ENCODE data around the gene TMEM161B. TPM values are rescaled to one million over a fixed set of nuclear protein-coding genes. Genes with fewer than 3 reads are reported as not detected.

TMEM161B gene
- total RNA-seq, 6 donors from 2014 or later = 8.5 to 35.5 (median 13.8) TPM

DNA sequence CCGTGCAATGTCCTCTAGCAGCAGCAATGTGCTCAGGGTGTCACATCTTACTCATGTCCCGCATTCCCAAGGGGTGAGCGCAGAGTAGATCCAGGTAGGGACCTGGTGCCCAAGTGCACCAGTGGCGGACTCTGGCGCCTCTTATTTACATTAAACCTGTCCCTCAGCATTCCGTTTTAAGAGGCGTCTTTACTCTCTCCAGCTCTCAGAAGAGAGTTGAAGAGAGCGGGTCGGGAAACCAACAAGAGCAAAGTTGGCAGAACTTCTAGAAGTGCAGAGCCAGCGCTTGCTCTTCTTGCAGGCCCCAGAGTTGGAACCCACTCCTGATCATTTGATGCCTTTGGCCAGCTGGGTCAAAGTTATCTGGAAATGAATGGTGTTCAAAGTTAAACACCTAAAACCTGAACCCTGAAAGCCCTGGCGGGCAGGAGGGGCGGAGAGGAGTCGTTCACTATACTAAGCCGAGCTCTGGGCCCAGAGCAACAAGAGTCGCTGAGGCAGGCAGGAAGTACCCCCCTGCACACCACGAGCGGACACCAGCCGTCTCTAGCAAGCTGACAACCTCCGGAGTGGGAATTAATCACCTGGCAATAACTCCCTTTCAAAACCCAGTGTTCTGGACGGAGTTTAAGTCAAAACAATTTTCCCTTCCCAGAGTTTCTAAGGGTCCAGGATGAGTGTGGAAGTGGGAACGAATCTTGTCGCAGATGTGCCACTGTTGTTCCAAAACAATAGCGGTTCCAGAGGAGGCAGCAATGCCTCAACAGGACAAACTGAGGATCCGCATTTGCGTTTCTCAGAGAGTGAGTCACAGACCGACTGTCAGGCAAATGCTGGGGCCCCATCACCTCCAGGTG, 122.8 kb downstream of the TMEM161B start:
- WGBS, 2 donors = 9 to 18% methylated on average over 23 to 26 of the region's 26 CpGs

DNA sequence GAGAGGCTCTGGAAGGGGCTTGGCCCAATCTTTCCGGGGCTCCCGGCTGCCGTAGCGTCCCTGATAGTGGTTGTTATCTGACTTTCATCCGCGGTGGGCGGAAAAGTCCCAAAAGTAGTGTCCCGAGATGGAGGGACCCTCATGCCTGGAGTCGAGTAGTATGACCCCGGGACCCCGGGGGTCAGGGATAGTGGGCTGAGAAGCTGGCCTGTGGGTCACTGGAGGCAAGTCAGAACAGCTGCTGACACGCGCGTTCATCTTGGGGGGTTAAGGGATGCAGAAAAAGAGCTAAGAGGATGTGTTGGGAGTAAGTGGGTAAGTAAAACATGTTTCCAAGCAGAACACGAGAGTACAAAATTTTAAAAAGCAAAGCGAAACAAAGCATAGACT, 123.4 kb downstream of the TMEM161B start:
- peaks cover 16 to 56% (median 31%) of the 10 kb centered on the region in 4 donors for H3K4me1 ChIP-seq
- H3K9me3 ChIP-seq = no peaks in the 10 kb centered on the region
- TF ChIP-seq POLR2A (IDR thresholded peaks at IDR 0.05) (no peak), POLR2AphosphoS5 (IDR thresholded peaks at IDR 0.05) (no peak), EP300 (IDR thresholded peaks at IDR 0.05) (no peak)
- TF ChIP-seq, protein P1, sequence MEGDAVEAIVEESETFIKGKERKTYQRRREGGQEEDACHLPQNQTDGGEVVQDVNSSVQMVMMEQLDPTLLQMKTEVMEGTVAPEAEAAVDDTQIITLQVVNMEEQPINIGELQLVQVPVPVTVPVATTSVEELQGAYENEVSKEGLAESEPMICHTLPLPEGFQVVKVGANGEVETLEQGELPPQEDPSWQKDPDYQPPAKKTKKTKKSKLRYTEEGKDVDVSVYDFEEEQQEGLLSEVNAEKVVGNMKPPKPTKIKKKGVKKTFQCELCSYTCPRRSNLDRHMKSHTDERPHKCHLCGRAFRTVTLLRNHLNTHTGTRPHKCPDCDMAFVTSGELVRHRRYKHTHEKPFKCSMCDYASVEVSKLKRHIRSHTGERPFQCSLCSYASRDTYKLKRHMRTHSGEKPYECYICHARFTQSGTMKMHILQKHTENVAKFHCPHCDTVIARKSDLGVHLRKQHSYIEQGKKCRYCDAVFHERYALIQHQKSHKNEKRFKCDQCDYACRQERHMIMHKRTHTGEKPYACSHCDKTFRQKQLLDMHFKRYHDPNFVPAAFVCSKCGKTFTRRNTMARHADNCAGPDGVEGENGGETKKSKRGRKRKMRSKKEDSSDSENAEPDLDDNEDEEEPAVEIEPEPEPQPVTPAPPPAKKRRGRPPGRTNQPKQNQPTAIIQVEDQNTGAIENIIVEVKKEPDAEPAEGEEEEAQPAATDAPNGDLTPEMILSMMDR (IDR thresholded peaks at IDR 0.05) = no peak
- WGBS, 2 donors = 13 to 20% methylated on average over 16 of the region's 16 CpGs
- H3K27ac ChIP-seq = peak overlapping the region; percentile 53 to 78 (median 73)
- no peak for ATAC-seq (ENCODE audit: low FRiP score in 2 of 2)
- peaks cover 0 to 5% (median 0%) of the 10 kb centered on the region in 4 donors for H3K27me3 ChIP-seq
- H3K36me3 ChIP-seq = no peaks in the 10 kb centered on the region
- no peak for DNase-seq
- H3K4me3 ChIP-seq = peak overlapping the region in 3 of 4 donors; percentile 11 to 38 (median 20)

More for the DNA sequence above, 122.8 kb downstream of the TMEM161B start:
- ATAC-seq (ENCODE audit: low FRiP score in 2 of 2) = peak in 1 of 2 donors; percentile 77
- H3K9me3 ChIP-seq = peaks cover 0 to 3% (median 1%) of the 10 kb centered on the region in 4 donors
- peak overlapping the region in 3 of 4 donors; percentile 11 to 38 (median 20) for H3K4me3 ChIP-seq
- peak overlapping the region; percentile 53 to 78 (median 73) for H3K27ac ChIP-seq
- H3K36me3 ChIP-seq = no peaks in the 10 kb centered on the region
- DNase-seq = peak in 1 of 2 donors; percentile 86
- H3K27me3 ChIP-seq = peaks cover 0 to 5% (median 0%) of the 10 kb centered on the region in 4 donors
- H3K4me1 ChIP-seq = peaks cover 16 to 50% (median 27%) of the 10 kb centered on the region in 4 donors
- TF ChIP-seq POLR2A (IDR thresholded peaks at IDR 0.05) (peak in 1 of 4 donors; percentile 22), POLR2AphosphoS5 (IDR thresholded peaks at IDR 0.05) (peak in 1 of 2 donors; percentile 28), EP300 (IDR thresholded peaks at IDR 0.05) (peak in 3 of 4 donors; percentile 12 to 71 (median 21))
- TF ChIP-seq, protein P1 (IDR thresholded peaks at IDR 0.05) = no peak

Small RNA genes lying within 50 kb of the gene (small RNA-seq; reads per million reads assigned to genes)
- gene RNA5SP187 = 0 reads per million in 4 donors

Measured in upper lobe of left lung (tissue), 6 donors.